Upper lobe of left lung (tissue), 4 donors: ENCODE results near the gene HOXA6.

Experiments
- CTCF ChIP-seq, 6 experiments: fragments of 450-650 bp in 4 of 6; fragments of 200-600 bp in 2 of 6; sonication (generic) in 2 of 6; IDR thresholded peaks; one replicate each; pipeline ENCODE4 v1.5.1; 2016 to 2019; ENCODE audit warnings: antibody characterized with exemption in 6 of 6
- POLR2A ChIP-seq, 4 donors: fragments of 450-650 bp; IDR thresholded peaks; one replicate each; pipeline ENCODE4 v1.5.1; 2016 to 2017; ENCODE audit warnings: antibody characterized with exemption in 4 of 4, mild to moderate bottlenecking in 2 of 4
- POLR2AphosphoS5 ChIP-seq, 2 donors: sonication (generic); formaldehyde crosslinking; IDR thresholded peaks; one replicate each; pipeline ENCODE4 v1.5.1; 2017; ENCODE audit warnings: antibody characterized with exemption in 2 of 2

GRCh38 chr7:27182285-27182841, 34.8 kb upstream of the HOXA6 start:
- TF ChIP-seq CTCF (IDR thresholded peaks at IDR 0.05) (no peak), POLR2AphosphoS5 (IDR thresholded peaks at IDR 0.05) (no peak), POLR2A (IDR thresholded peaks at IDR 0.05) (no peak)
